Stimulated activated naive CD8-positive, alpha-beta T cell treated with anti-CD3 and anti-CD28 coated beads, Interleukin-15, amount 100 ng/mL, for 72 hours (primary cell): ENCODE data around the gene SYVN1.
"Not testable (repeated sequence)": the region's sequence is repeated elsewhere in the genome, so short reads cannot be mapped to it uniquely, and the experiment has no call there.

Source experiments
- ATAC-seq: fragments of 150-1000 bp; cut with Tn5 transposase; 2 replicates; pipeline ENCODE4 v1.10.0; 2021; ENCODE audit warnings: mild to moderate bottlenecking, moderate library complexity
- DNase-seq, 2 donors: peaks; one replicate each; pipeline ENCODE4 v3.0.0; 2021 to 2022
- H3K27ac Mint-ChIP-seq, 2 donors: one replicate each; pipeline ENCODE4 v1.8.0; 2022; ENCODE audit warnings: mild to moderate bottlenecking in 2 of 2, mixed read lengths in 2 of 2, moderate library complexity in 2 of 2
- H3K27me3 Mint-ChIP-seq: one replicate; pipeline ENCODE4 v1.8.0; 2022; ENCODE audit warnings: mixed read lengths
- H3K4me1 Mint-ChIP-seq: one replicate; pipeline ENCODE4 v1.8.0; 2022; ENCODE audit warnings: mild to moderate bottlenecking, mixed read lengths
- H3K4me3 Mint-ChIP-seq, 2 donors: one replicate each; pipeline ENCODE4 v1.8.0; 2022; ENCODE audit warnings: mild to moderate bottlenecking in 2 of 2, mixed read lengths in 2 of 2, moderate library complexity in 1 of 2
- H3K9me3 Mint-ChIP-seq, 2 donors: one replicate each; pipeline ENCODE4 v1.8.0; 2022; ENCODE audit warnings: mixed read lengths in 2 of 2

Gene SYVN1

GRCh38 chr11:65134240-65134951 lies at the start of gene SYVN1:
TSS of gene SYVN1 (minus strand) at chr11:65134519. CDS start at chr11:65133601, 918 bp downstream.
- Mint-ChIP-seq H3K27me3 (no peaks in the 10 kb centered on the region), H3K4me3 (peak within 1 kb of the TSS; percentile 92 to 100), H3K27ac (peak within 1 kb of the TSS; percentile 99 to 100), H3K4me1 (peaks cover 56% of the 10 kb centered on the region), H3K9me3 (no peaks in the 10 kb centered on the region)
- DNase-seq (peak; percentile 89 to 91), ATAC-seq (peak; percentile 89)

GRCh38 chr11:65183201-65183891 lies 49.0 kb upstream of the SYVN1 start:
- Mint-ChIP-seq H3K4me1 (peaks cover 18% of the 10 kb centered on the region), H3K27me3 (no peaks in the 10 kb centered on the region), H3K9me3 (no peaks in the 10 kb centered on the region), H3K4me3 (peak overlapping the region; percentile 98 to 99), H3K27ac (peak overlapping the region in 1 of 2 donors; percentile 19)
- no peak for DNase-seq
- no peak for ATAC-seq

- ATAC-seq (peak; percentile 19), DNase-seq (peak in 1 of 2 donors; percentile 9)
- H3K4me3 Mint-ChIP-seq: peak overlapping the region; percentile 98 to 99
Observed at GRCh38 chr11:65182258-65183170, 48.2 kb upstream of the SYVN1 start.

GRCh38 chr11:65181569-65182257 lies 47.4 kb upstream of the SYVN1 start, which contains the start of gene CAPN1:
TSS of gene CAPN1 (plus strand) at chr11:65181928. CDS start at chr11:65182702, 774 bp downstream.
- DNase-seq: peak; percentile 48 to 77
- Mint-ChIP-seq H3K9me3 (no peaks in the 10 kb centered on the region), H3K27me3 (no peaks in the 10 kb centered on the region), H3K4me1 (peaks cover 18% of the 10 kb centered on the region), H3K27ac (peak within 1 kb of the TSS; percentile 88 to 97), H3K4me3 (peak within 1 kb of the TSS; percentile 98 to 99)
- ATAC-seq: peak; percentile 82

More at GRCh38 chr11:65182258-65183170, 48.2 kb upstream of the SYVN1 start:
- no peaks in the 10 kb centered on the region for H3K9me3 Mint-ChIP-seq
- peak overlapping the region in 1 of 2 donors; percentile 89 for H3K27ac Mint-ChIP-seq
- H3K27me3 Mint-ChIP-seq: no peaks in the 10 kb centered on the region
- H3K4me1 Mint-ChIP-seq: peaks cover 18% of the 10 kb centered on the region

GRCh38 chr11:65180877-65181568 lies 46.7 kb upstream of the SYVN1 start:
- H3K9me3 Mint-ChIP-seq: no peaks in the 10 kb centered on the region
- peak; percentile 69 to 74 for DNase-seq
- peaks cover 18% of the 10 kb centered on the region for H3K4me1 Mint-ChIP-seq
- peak; percentile 88 for ATAC-seq
- H3K27me3 Mint-ChIP-seq: no peaks in the 10 kb centered on the region
- peak overlapping the region; percentile 88 to 99 for H3K4me3 Mint-ChIP-seq
- H3K27ac Mint-ChIP-seq: peak overlapping the region; percentile 81 to 88

GRCh38 chr11:65174571-65175010 lies 40.3 kb upstream of the SYVN1 start:
- DNase-seq, H3K27ac Mint-ChIP-seq, H3K4me1 Mint-ChIP-seq, H3K4me3 Mint-ChIP-seq, H3K9me3 Mint-ChIP-seq, ATAC-seq, H3K27me3 Mint-ChIP-seq: not testable (repeated sequence)

- no peaks in the 10 kb centered on the region for H3K9me3 Mint-ChIP-seq
- H3K27ac Mint-ChIP-seq: no peak overlapping the region
- peaks cover 11% of the 10 kb centered on the region for H3K4me1 Mint-ChIP-seq
- ATAC-seq (no peak), DNase-seq (no peak)
- no peaks in the 10 kb centered on the region for H3K27me3 Mint-ChIP-seq
- no peak overlapping the region for H3K4me3 Mint-ChIP-seq
Observed at GRCh38 chr11:65172600-65172999, 38.3 kb upstream of the SYVN1 start.

GRCh38 chr11:65170058-65170534 lies 35.8 kb upstream of the SYVN1 start, which contains the start of gene SPDYC:
TSS of gene SPDYC (plus strand) at chr11:65170233. CDS start at chr11:65171358, 1,125 bp downstream.
- Mint-ChIP-seq H3K4me1 (peaks cover 11% of the 10 kb centered on the region), H3K4me3 (no peak within 1 kb of the TSS), H3K9me3 (no peaks in the 10 kb centered on the region), H3K27me3 (no peaks in the 10 kb centered on the region), H3K27ac (peak within 1 kb of the TSS; percentile 85 to 91)
- ATAC-seq: no peak
- DNase-seq: no peak

- Mint-ChIP-seq H3K4me1 (peaks cover 11% of the 10 kb centered on the region), H3K27me3 (no peaks in the 10 kb centered on the region), H3K9me3 (no peaks in the 10 kb centered on the region), H3K4me3 (no peak overlapping the region), H3K27ac (peak overlapping the region; percentile 85 to 91)
- DNase-seq (no peak), ATAC-seq (no peak)
Observed at GRCh38 chr11:65169164-65169641, 34.9 kb upstream of the SYVN1 start.

GRCh38 chr11:65167656-65168055 lies 33.3 kb upstream of the SYVN1 start:
- Mint-ChIP-seq H3K9me3 (no peaks in the 10 kb centered on the region), H3K4me3 (no peak overlapping the region), H3K4me1 (peaks cover 11% of the 10 kb centered on the region), H3K27me3 (no peaks in the 10 kb centered on the region), H3K27ac (no peak overlapping the region)
- DNase-seq (no peak), ATAC-seq (no peak)

- H3K27ac Mint-ChIP-seq: no peak overlapping the region
- no peaks in the 10 kb centered on the region for H3K27me3 Mint-ChIP-seq
- peaks cover 11% of the 10 kb centered on the region for H3K4me1 Mint-ChIP-seq
- H3K4me3 Mint-ChIP-seq: no peak overlapping the region
- DNase-seq: no peak
- ATAC-seq: no peak
- no peaks in the 10 kb centered on the region for H3K9me3 Mint-ChIP-seq
Observed at GRCh38 chr11:65166893-65167292, 32.6 kb upstream of the SYVN1 start.

- Mint-ChIP-seq H3K27ac (peak overlapping the region in 1 of 2 donors; percentile 65), H3K27me3 (no peaks in the 10 kb centered on the region), H3K4me3 (no peak overlapping the region), H3K4me1 (peaks cover 11% of the 10 kb centered on the region), H3K9me3 (no peaks in the 10 kb centered on the region)
- no peak for ATAC-seq
- no peak for DNase-seq
Observed at GRCh38 chr11:65165410-65166317, 31.3 kb upstream of the SYVN1 start.

- ATAC-seq (no peak), DNase-seq (no peak)
- no peak overlapping the region for H3K27ac Mint-ChIP-seq
- H3K9me3 Mint-ChIP-seq: no peaks in the 10 kb centered on the region
- H3K4me3 Mint-ChIP-seq: no peak overlapping the region
- peaks cover 6% of the 10 kb centered on the region for H3K4me1 Mint-ChIP-seq
- H3K27me3 Mint-ChIP-seq: no peaks in the 10 kb centered on the region
Observed at GRCh38 chr11:65163684-65164083, 29.4 kb upstream of the SYVN1 start.
